Hematopoietic multipotent progenitor cell (in vitro differentiated cells): ENCODE results near the gene LDLRAD4. TPM values are rescaled to one million over a fixed set of nuclear protein-coding genes. Genes with fewer than 3 reads are reported as not detected.
A peak's percentile ranks its signal among the peaks of the same experiment; 100 is the strongest.

ENCODE experiments used
- DNase-seq, 3 donors: peaks; one replicate each; pipeline ENCODE4 v3.0.0-alpha.2; 2011 to 2015; ENCODE audit warnings: low read depth in 2 of 3, low spot score in 2 of 3
- total RNA-seq: library from RNA; depleted of rRNA; stranded (reverse); fragments of >200 nt; gene quantifications from one replicate; pipeline ENCODE4 v1.2.3, GENCODE V29; 2012

The LDLRAD4 gene
- total RNA-seq, 1 donor: 63.3 TPM

- no peak for DNase-seq
Measured at GRCh38 chr18:13576598-13576997, 358.0 kb downstream of the LDLRAD4 start.

GRCh38 chr18:13577091-13577697, 358.6 kb downstream of the LDLRAD4 start:
- peak in 2 of 3 donors; percentile 64 to 87 for DNase-seq

- DNase-seq: no peak
Measured at GRCh38 chr18:13577781-13578180, 359.2 kb downstream of the LDLRAD4 start.

- DNase-seq: no peak
Measured at GRCh38 chr18:13578400-13578799, 359.8 kb downstream of the LDLRAD4 start.

- no peak for DNase-seq
Measured at GRCh38 chr18:13579874-13580273, 361.3 kb downstream of the LDLRAD4 start.

GRCh38 chr18:13580351-13580750, 361.8 kb downstream of the LDLRAD4 start:
- no peak for DNase-seq

- no peak for DNase-seq
Measured at GRCh38 chr18:13580991-13581390, 362.4 kb downstream of the LDLRAD4 start.

GRCh38 chr18:13581496-13582177, 363.1 kb downstream of the LDLRAD4 start:
- DNase-seq: no peak

GRCh38 chr18:13582178-13582670, 363.7 kb downstream of the LDLRAD4 start:
- no peak for DNase-seq

- DNase-seq: no peak
Measured at GRCh38 chr18:13583576-13584550, 365.3 kb downstream of the LDLRAD4 start.

GRCh38 chr18:13584825-13585224, 366.3 kb downstream of the LDLRAD4 start:
- DNase-seq: no peak

- DNase-seq: no peak
Measured at GRCh38 chr18:13585379-13586153, 367.0 kb downstream of the LDLRAD4 start.

- DNase-seq: no peak
Measured at GRCh38 chr18:13587001-13587400, 368.4 kb downstream of the LDLRAD4 start.

GRCh38 chr18:13587477-13587876, 368.9 kb downstream of the LDLRAD4 start:
- DNase-seq: no peak

GRCh38 chr18:13587937-13588336, 369.4 kb downstream of the LDLRAD4 start:
- no peak for DNase-seq

GRCh38 chr18:13589316-13589715, 370.8 kb downstream of the LDLRAD4 start:
- no peak for DNase-seq

GRCh38 chr18:13589943-13590342, 371.4 kb downstream of the LDLRAD4 start:
- no peak for DNase-seq

- no peak for DNase-seq
Measured at GRCh38 chr18:13592246-13592645, 373.7 kb downstream of the LDLRAD4 start.

GRCh38 chr18:13594551-13594950, 376.0 kb downstream of the LDLRAD4 start:
- no peak for DNase-seq

- DNase-seq: peak in 1 of 3 donors; percentile 54
Measured at GRCh38 chr18:13597068-13597467, 378.5 kb downstream of the LDLRAD4 start.
